ENCODE measurements around the gene SSH2. TPM values are rescaled to one million over a fixed set of nuclear protein-coding genes. Genes with fewer than 3 reads are reported as not detected.
A peak's percentile ranks its signal among the peaks of the same experiment; 100 is the strongest.

Gene SSH2
- total RNA-seq, 2 experiments from 2014 or later = 39.4 to 73.9 TPM

- no peak overlapping the region for H3K27ac ChIP-seq (ENCODE audit: low read depth, low read length, poor library complexity, severe bottlenecking)
- no peak overlapping the region for H3K4me3 ChIP-seq (ENCODE audit: low read depth, low read length, poor library complexity, severe bottlenecking)
- intact Hi-C loops (cut with micrococcal nuclease; ENCODE audit: unreplicated experiment) = loop anchor here (5.0 kb wide), 3 partner anchors 32 to 478 kb away; no protein-coding TSS in a partner anchor
- H3K9me2 ChIP-seq (ENCODE audit: insufficient read depth, low read length) = no peaks in the 10 kb centered on the region
- peak overlapping the region; percentile 86; the same call in 1 of the 2 replicates for H3K4me2 ChIP-seq (ENCODE audit: low read length)
- peaks cover 43% of the 10 kb centered on the region for H3K4me1 ChIP-seq (ENCODE audit: insufficient read depth, low read length, poor library complexity, severe bottlenecking)
- H3K79me2 ChIP-seq (ENCODE audit: insufficient read depth, low read depth, low read length) = no peaks in the 10 kb centered on the region
- no peak overlapping the region for H2AFZ ChIP-seq (ENCODE audit: low read length)
- no peaks in the 10 kb centered on the region for H3K9me3 ChIP-seq (ENCODE audit: low read length)
- no peak for TF ChIP-seq EZH2phosphoT487 (IDR thresholded peaks at IDR 0.05; ENCODE audit: borderline replicate concordance, low read depth, low read length)
- no peak for TF ChIP-seq CTCF (conservative IDR thresholded peaks at IDR 0.05; ENCODE audit: low read length)
- ChIA-PET POLR2A (no interaction called here), CTCF (ENCODE audit: unreplicated experiment) (interaction anchor here (0.6 kb wide), 1 partner anchor 8 kb away, joined by 3 read pairs; the partner anchor contains the start of gene CORO6)
- BruUV-seq (replicated peaks) = TSS peak; percentile 77
- H4K20me1 ChIP-seq (ENCODE audit: insufficient read depth, low read length) = 0 out of 2 replicates have a peak, but pooled peaks cover 10% of the 10 kb centered on the region
- no peak for DNase-seq (ENCODE audit: low spot score)
- H3K36me3 ChIP-seq (ENCODE audit: insufficient read depth, low read length) = peaks cover 5% of the 10 kb centered on the region; the same call in 1 of the 2 replicates
Measured at GRCh38 chr17:29614349-29615047, 315.5 kb downstream of the SSH2 start.

GRCh38 chr17:29613856-29614255 lies 316.2 kb downstream of the SSH2 start:
- CTCF ChIA-PET (ENCODE audit: unreplicated experiment) = interaction anchor here (0.6 to 1.2 kb wide), 4 partner anchors 9 to 244 kb away, joined by 3 to 5 read pairs (median 4); partner anchors contain the start of gene CORO6
- Histone ChIP-seq H4K20me1 (ENCODE audit: insufficient read depth, low read length) (0 out of 2 replicates have a peak, but pooled peaks cover 10% of the 10 kb centered on the region), H3K4me1 (ENCODE audit: insufficient read depth, low read length, poor library complexity, severe bottlenecking) (peaks cover 43% of the 10 kb centered on the region), H3K4me2 (ENCODE audit: low read length) (peak overlapping the region; percentile 35; the same call in 1 of the 2 replicates), H3K9me3 (ENCODE audit: low read length) (no peaks in the 10 kb centered on the region), H3K9me2 (ENCODE audit: insufficient read depth, low read length) (no peaks in the 10 kb centered on the region), H3K27ac (ENCODE audit: low read depth, low read length, poor library complexity, severe bottlenecking) (no peak overlapping the region), H2AFZ (ENCODE audit: low read length) (no peak overlapping the region), H3K36me3 (ENCODE audit: insufficient read depth, low read length) (peaks cover 10% of the 10 kb centered on the region; the same call in 1 of the 2 replicates), H3K4me3 (ENCODE audit: low read depth, low read length, poor library complexity, severe bottlenecking) (no peak overlapping the region), H3K79me2 (ENCODE audit: insufficient read depth, low read depth, low read length) (no peaks in the 10 kb centered on the region)
- no TSS peak for BruUV-seq (replicated peaks)
- POLR2A ChIA-PET = interaction anchor here (0.6 kb wide), 1 partner anchor 62 kb away, joined by 4 read pairs; no protein-coding TSS in a partner anchor
- TF ChIP-seq CTCF (conservative IDR thresholded peaks at IDR 0.05; ENCODE audit: low read length) (no peak), EZH2phosphoT487 (IDR thresholded peaks at IDR 0.05; ENCODE audit: borderline replicate concordance, low read depth, low read length) (no peak)
- intact Hi-C loops (cut with micrococcal nuclease; ENCODE audit: unreplicated experiment) = loop anchor here (1.0 kb wide), 1 partner anchor 20 kb away; no protein-coding TSS in a partner anchor
- DNase-seq (ENCODE audit: low spot score) = no peak

Measured in OCI-LY7 (cell line).